H1 (cell line): Measurements from ENCODE around the gene HEATR5A. TPM values are rescaled to one million over a fixed set of nuclear protein-coding genes. Genes with fewer than 3 reads are reported as not detected.

Experiments used
- CTCF ChIA-PET: fragments of 300-600 bp; sonication (Branson Sonifier 250); formaldehyde crosslinking; loops from one replicate; lab custom pipeline; 2021; ENCODE audit not compliant: partially characterized antibody; lab: Charles Lee
- POLR2A ChIA-PET: fragments of 300-600 bp; sonication (Branson Sonifier 250); formaldehyde crosslinking; loops from one replicate; lab custom pipeline; 2021; ENCODE audit warnings: inconsistent platforms; ENCODE audit not compliant: partially characterized antibody; lab: Charles Lee
- DNase-seq, 2 experiments: peaks; one replicate each; pipeline versions ENCODE4 v3.0.0 to v3.0.0-alpha.2; 2010 to 2022; ENCODE audit warnings: low spot score in 2 of 2, low read depth in 1 of 2, mixed read lengths in 1 of 2
- FAIRE-seq: peaks from 2 replicates; lab custom pipeline; 2011; peaks lifted over from hg19 to GRCh38; lab: Jason Lieb, UNC
- H2AFZ ChIP-seq: 2 replicates; pipeline ENCODE4 v1.8.1; 2012; ENCODE audit warnings: low read length, inconsistent platforms
- H2AK5ac ChIP-seq: 2 replicates; pipeline ENCODE4 v1.6.1; 2013; ENCODE audit warnings: low read depth, low read length
- H2BK120ac ChIP-seq: replicated peaks from 2 replicates; pipeline ENCODE3; 2013; ENCODE audit warnings: low read depth, low read length, inconsistent platforms
- H2BK12ac ChIP-seq: 2 replicates; pipeline ENCODE4 v1.6.1; 2013; ENCODE audit warnings: low read depth, low read length
- H2BK15ac ChIP-seq: 2 replicates; pipeline ENCODE4 v1.6.1; 2013; ENCODE audit warnings: low read length
- H2BK20ac ChIP-seq: 2 replicates; pipeline ENCODE4 v1.6.1; 2013; ENCODE audit warnings: low read length
- H2BK5ac ChIP-seq: 2 replicates; pipeline ENCODE4 v1.6.1; 2013; ENCODE audit warnings: low read depth, low read length
- H3K14ac ChIP-seq: 2 replicates; pipeline ENCODE4 v1.6.1; 2013; ENCODE audit warnings: inconsistent platforms; ENCODE audit not compliant: insufficient read length
- H3K18ac ChIP-seq: 2 replicates; pipeline ENCODE4 v1.6.1; 2013; ENCODE audit warnings: low read length; ENCODE audit errors: extremely low read depth
- H3K23ac ChIP-seq: 2 replicates; pipeline ENCODE4 v1.6.1; 2013; ENCODE audit warnings: inconsistent platforms; ENCODE audit not compliant: insufficient read length
- H3K23me2 ChIP-seq: 2 replicates; pipeline ENCODE4 v1.6.1; 2013; ENCODE audit warnings: low read depth, low read length
- H3K27ac ChIP-seq: 2 replicates; pipeline ENCODE4 v1.6.1; 2011; ENCODE audit warnings: low read depth, low read length, inconsistent platforms
- H3K27me3 ChIP-seq, 4 experiments: replicated peaks in 1 of 4; 1 replicate in 1 of 4; 2 replicates in 3 of 4; pipeline versions ENCODE4 v1.6.1 to v1.8.1; 2011 to 2013; ENCODE audit warnings: low read length in 3 of 4, mild to moderate bottlenecking in 3 of 4, inconsistent platforms in 2 of 4, mixed read lengths in 2 of 4, moderate library complexity in 1 of 4; ENCODE audit not compliant: control insufficient read depth in 3 of 4, insufficient read depth in 3 of 4; ENCODE audit errors: extremely low read depth in 1 of 4
- H3K36me3 ChIP-seq, 4 experiments: 2 replicates each; pipeline versions ENCODE4 v1.6.1 to v1.8.1; 2011 to 2013; ENCODE audit warnings: mild to moderate bottlenecking in 4 of 4, low read length in 3 of 4, moderate library complexity in 2 of 4, control low read depth in 1 of 4, inconsistent platforms in 1 of 4; ENCODE audit not compliant: insufficient read depth in 4 of 4, control insufficient read depth in 2 of 4
- H3K4ac ChIP-seq: replicated peaks from 2 replicates; pipeline ENCODE3; 2013; ENCODE audit warnings: low read length, low read depth, mixed read lengths, inconsistent platforms; ENCODE audit not compliant: insufficient read length
- H3K4me1 ChIP-seq, 4 experiments: replicated peaks in 1 of 4; 1 replicate in 1 of 4; 2 replicates in 3 of 4; pipeline versions ENCODE4 v1.6.1 to v1.8.1; 2011 to 2013; ENCODE audit warnings: low read length in 3 of 4, inconsistent platforms in 2 of 4, mixed read lengths in 1 of 4; ENCODE audit not compliant: insufficient read depth in 4 of 4, control insufficient read depth in 3 of 4
- H3K4me2 ChIP-seq, 2 experiments: 2 replicates each; pipeline versions ENCODE4 v1.6.1 to v1.8.1; 2011 to 2013; ENCODE audit warnings: low read depth in 2 of 2, low read length in 2 of 2, control low read depth in 1 of 2, inconsistent platforms in 1 of 2, mild to moderate bottlenecking in 1 of 2; ENCODE audit not compliant: insufficient read depth in 1 of 2
- H3K4me3 ChIP-seq, 4 experiments: fragments of 200-600, 300-600 bp in 1 of 4; sonication (generic), shearing (Covaris generic), sonication (Bioruptor Twin) in 1 of 4; 2 replicates each; pipeline versions ENCODE4 v1.5.1 to v1.8.1; 2011 to 2016; ENCODE audit warnings: low read length in 4 of 4, low read depth in 3 of 4, control low read depth in 2 of 4, inconsistent platforms in 2 of 4, mild to moderate bottlenecking in 2 of 4, mixed read lengths in 1 of 4, moderate library complexity in 1 of 4; ENCODE audit not compliant: insufficient read depth in 2 of 4; ENCODE audit errors: extremely low read depth in 1 of 4
- H3K56ac ChIP-seq: replicated peaks from 2 replicates; pipeline ENCODE3; 2013; ENCODE audit warnings: low read depth, mild to moderate bottlenecking, mixed read lengths, low read length, inconsistent platforms; ENCODE audit not compliant: insufficient read length
- H3K79me1 ChIP-seq: 2 replicates; pipeline ENCODE4 v1.6.1; 2013; ENCODE audit warnings: low read depth, low read length, control low read depth
- H3K79me2 ChIP-seq, 2 experiments: 2 replicates each; pipeline versions ENCODE4 v1.6.1 to v1.8.1; 2012 to 2013; ENCODE audit warnings: low read length in 2 of 2, mild to moderate bottlenecking in 2 of 2, inconsistent platforms in 1 of 2; ENCODE audit not compliant: insufficient read depth in 2 of 2, control insufficient read depth in 1 of 2
- H3K9ac ChIP-seq, 4 experiments: replicated peaks in 1 of 4; 1 replicate in 1 of 4; 2 replicates in 3 of 4; pipeline versions ENCODE4 v1.6.1 to v1.8.1; 2011 to 2013; ENCODE audit warnings: low read depth in 3 of 4, low read length in 3 of 4, control low read depth in 2 of 4, mild to moderate bottlenecking in 2 of 4, moderate library complexity in 2 of 4, inconsistent platforms in 1 of 4; ENCODE audit errors: extremely low read depth in 1 of 4
- H3K9me3 ChIP-seq, 2 experiments: 2 replicates each; pipeline versions ENCODE4 v1.6.1 to v1.8.1; 2012 to 2013; ENCODE audit warnings: mild to moderate bottlenecking in 2 of 2, moderate library complexity in 2 of 2, control low read depth in 1 of 2, inconsistent platforms in 1 of 2, low read depth in 1 of 2, low read length in 1 of 2, mixed read lengths in 1 of 2; ENCODE audit not compliant: insufficient read depth in 2 of 2
- H4K20me1 ChIP-seq, 2 experiments: replicated peaks in 1 of 2; 2 replicates each; pipeline versions ENCODE3 to v1.8.1; 2011 to 2013; ENCODE audit warnings: inconsistent platforms in 2 of 2, low read length in 2 of 2, mild to moderate bottlenecking in 1 of 2; ENCODE audit not compliant: insufficient read depth in 2 of 2, control insufficient read depth in 1 of 2
- H4K5ac ChIP-seq: 2 replicates; pipeline ENCODE4 v1.6.1; 2013; ENCODE audit warnings: low read length, low read depth, mixed read lengths, inconsistent platforms; ENCODE audit not compliant: insufficient read length
- H4K8ac ChIP-seq: 2 replicates; pipeline ENCODE4 v1.8.0; 2013; ENCODE audit warnings: mild to moderate bottlenecking, moderate library complexity, low read length, inconsistent platforms; ENCODE audit not compliant: insufficient read depth; ENCODE audit errors: extremely low read depth
- H4K91ac ChIP-seq: replicated peaks from 2 replicates; pipeline ENCODE3; 2013; ENCODE audit warnings: low read length, mixed read lengths, inconsistent platforms; ENCODE audit not compliant: insufficient read length
- ASH2L ChIP-seq: fragments of 200-600, 300-600 bp; sonication (generic); IDR thresholded peaks from one replicate; pipeline ENCODE4 v1.7.1; 2017; ENCODE audit warnings: low read length
- ATF2 ChIP-seq: IDR thresholded peaks from 2 replicates; pipeline ENCODE4 v1.6.1; 2012; ENCODE audit warnings: low read length, inconsistent platforms
- CBX5 ChIP-seq: fragments of 300-800, 300-1000 bp; sonication (generic); IDR thresholded peaks from 2 replicates; pipeline ENCODE4 v1.7.1; 2016; ENCODE audit warnings: antibody characterized with exemption, low read length, low read depth
- CBX8 ChIP-seq: fragments of 300-800, 300-1000 bp; sonication (generic); IDR thresholded peaks from 2 replicates; pipeline ENCODE4 v1.7.1; 2016; ENCODE audit warnings: low read depth, low read length, borderline replicate concordance
- CEBPB ChIP-seq: IDR thresholded peaks from 2 replicates; pipeline ENCODE4 v1.6.1; 2012; ENCODE audit warnings: low read depth, low read length
- EGR1 ChIP-seq: IDR thresholded peaks from 2 replicates; pipeline ENCODE4 v1.6.1; 2011; ENCODE audit warnings: low read depth, low read length, borderline replicate concordance
- NRF1 ChIP-seq: IDR thresholded peaks from 2 replicates; pipeline ENCODE4 v1.6.1; 2011; ENCODE audit warnings: mild to moderate bottlenecking, low read depth, low read length, improper control_type of control experiment
- RNF2 ChIP-seq: fragments of 200-900, 300-1000 bp; sonication (generic); IDR thresholded peaks from 2 replicates; pipeline ENCODE4 v1.7.1; 2016; ENCODE audit warnings: borderline replicate concordance, low read depth, mild to moderate bottlenecking, antibody characterized with exemption, low read length; ENCODE audit not compliant: poor library complexity, severe bottlenecking; ENCODE audit errors: missing control alignments
- RXRA ChIP-seq: IDR thresholded peaks from 2 replicates; pipeline ENCODE4 v1.6.1; 2011; ENCODE audit warnings: low read depth, mild to moderate bottlenecking, low read length, moderate library complexity; ENCODE audit not compliant: insufficient read depth
- SIX5 ChIP-seq: IDR thresholded peaks from 2 replicates; pipeline ENCODE4 v1.6.1; 2011; ENCODE audit warnings: mild to moderate bottlenecking, low read depth, low read length
- SP1 ChIP-seq: IDR thresholded peaks from 2 replicates; pipeline ENCODE4 v1.6.1; 2011; ENCODE audit warnings: low read depth, low read length
- SP4 ChIP-seq: IDR thresholded peaks from 2 replicates; pipeline ENCODE4 v1.6.1; 2012; ENCODE audit warnings: low read length, inconsistent platforms
- TAF1 ChIP-seq: IDR thresholded peaks from 2 replicates; pipeline ENCODE4 v1.6.1; 2011; ENCODE audit warnings: mild to moderate bottlenecking, low read depth, low read length
- TBP ChIP-seq: IDR thresholded peaks from 2 replicates; pipeline ENCODE4 v1.6.1; 2011; ENCODE audit warnings: low read depth, low read length, improper control_type of control experiment
- WGBS, 2 experiments: shearing (Covaris generic) in 1 of 2; methylation state at CpG; one replicate each; pipeline versions ENCODE4 v1.1.6 to v1.1.7; 2013 to 2015; ENCODE audit warnings: low lambda C conversion rate in 2 of 2, mixed read lengths in 2 of 2, inconsistent platforms in 1 of 2, low coverage in 1 of 2, missing lambda C conversion rate in 1 of 2; ENCODE audit not compliant: insufficient replicate concordance in 2 of 2, insufficient coverage in 1 of 2, insufficient read length in 1 of 2; ENCODE audit errors: extremely low coverage in 1 of 2, missing lambda C conversion rate in 1 of 2; 5-methylcytosine and 5-hydroxymethylcytosine counted together
- polyA plus RNA-seq, 7 experiments: library from polyadenylated mRNA; depleted of rRNA in 3 of 7; stranded (reverse) in 5 of 7; unstranded in 2 of 7; fragments of >200 nt in 5 of 7; fragments of 200-250 nt in 2 of 7; gene quantifications; 1 replicate in 5 of 7; 2 replicates in 1 of 7; 4 replicates in 1 of 7; pipeline versions ENCODE4 v1.2.1 to v1.2.3, GENCODE V29; 2011 to 2013; ENCODE audit warnings: missing spikeins in 2 of 7, mixed read lengths in 2 of 7
- total RNA-seq: library from RNA; stranded (reverse); fragmentation: NEBNext Ultra II Directional; extraction: Animal tissue kit (Norgen Biotek cat#: 25700); gene quantifications from 2 replicates; pipeline ENCODE4 v1.2.1, GENCODE V29; 2021

The HEATR5A gene
- total and polyA plus RNA-seq, 2 of the 8 experiments (the other 6 are each of a cell fraction or from before 2014, with no cell fraction given), result 9.0 to 36.2 TPM

GRCh38 chr14:31261523-31261858 is 158.9 kb downstream of the HEATR5A start:
- Histone ChIP-seq H2BK15ac (no peak overlapping the region), H3K4me3 (no peak overlapping the region), H3K9ac (no peak overlapping the region), H4K8ac (no peak overlapping the region), H3K27me3 (no peaks in the 10 kb centered on the region), H2BK12ac (no peak overlapping the region), H3K18ac (no peak overlapping the region), H3K36me3 (no peaks in the 10 kb centered on the region), H2BK5ac (no peak overlapping the region), H2AK5ac (no peak overlapping the region), H3K79me2 (no peaks in the 10 kb centered on the region), H2BK120ac (no peak overlapping the region), H3K14ac (no peak overlapping the region), H4K20me1 (no peaks in the 10 kb centered on the region), H3K79me1 (no peaks in the 10 kb centered on the region), H3K23ac (no peak overlapping the region), H3K27ac (no peak overlapping the region), H2BK20ac (no peak overlapping the region), H3K4me1 (peaks cover 0 to 4% (median 0%) of the 10 kb centered on the region in 4 experiments; a peak in 1 of 7 replicates), H4K5ac (no peak overlapping the region), H3K4me2 (no peak overlapping the region), H3K9me3 (no peaks in the 10 kb centered on the region), H3K56ac (no peak overlapping the region), H3K4ac (no peak overlapping the region), H4K91ac (no peak overlapping the region), H2AFZ (peak overlapping the region; percentile 81), H3K23me2 (no peaks in the 10 kb centered on the region)
- DNase-seq, result no peak
- ChIA-PET CTCF (interaction anchor here (0.6 to 0.8 kb wide), 2 partner anchors 9 to 10 kb away, joined by 3 to 4 read pairs; no protein-coding TSS in a partner anchor), POLR2A (interaction anchor here (1.2 kb wide), 1 partner anchor 10 kb away, joined by 3 read pairs; no protein-coding TSS in a partner anchor)
- FAIRE-seq, result no peak
- 93% methylated on average over 3 of the region's 3 CpGs; no CpG with 5 or more reads in 1 of the 2 experiments for WGBS, 2 experiments
- TF ChIP-seq TBP (no peak), CBX8 (no peak), EGR1 (no peak), TAF1 (no peak), CBX5 (no peak), NRF1 (no peak), SIX5 (no peak), ATF2 (no peak), CEBPB (no peak), ASH2L (no peak), RXRA (no peak), SP1 (no peak), SP4 (no peak), RNF2 (no peak)
